T follicular helper cell (primary cell): ENCODE data around the gene WDR31.

Experiments
- DNase-seq: peaks from one replicate; pipeline ENCODE4 v3.0.0-alpha.2; 2020; ENCODE audit warnings: low read depth

The WDR31 gene

DNA sequence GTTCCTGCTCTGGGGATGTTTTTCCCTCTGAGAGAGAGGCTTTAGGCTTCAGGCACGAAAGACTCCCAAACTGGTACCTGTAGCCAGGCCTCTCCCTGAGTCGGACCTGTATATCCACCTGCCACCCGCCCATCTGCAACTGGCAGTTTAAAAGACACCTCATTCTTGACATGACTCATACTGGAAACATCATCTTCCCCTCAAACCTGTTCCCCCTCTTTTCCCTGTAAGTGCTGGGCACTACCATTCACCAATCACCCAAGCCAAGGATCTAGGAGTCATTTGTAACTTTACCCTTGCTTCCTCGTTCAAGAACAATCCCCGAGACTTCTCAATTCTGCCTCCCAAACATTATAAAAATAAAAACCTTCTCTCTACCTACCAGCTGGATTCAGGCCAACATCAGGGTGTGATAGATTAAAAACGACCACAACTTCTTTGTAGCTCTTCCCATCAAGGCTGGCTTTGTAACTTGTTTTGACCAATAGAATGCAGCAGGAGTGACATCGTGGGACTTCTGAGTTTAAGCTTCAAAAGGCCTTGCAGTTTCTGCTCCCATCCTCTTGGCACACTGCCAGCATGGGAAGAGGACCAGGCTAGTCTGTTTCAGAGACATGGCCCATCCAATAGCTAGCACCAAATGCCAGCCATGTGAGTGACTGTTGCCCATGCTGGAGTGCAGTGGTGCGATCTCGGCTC lies 1.8 kb upstream of the WDR31 start:
- DNase-seq: no peak

- DNase-seq: no peak
Observed at GRCh38 chr9:113337714-113338113, 2.4 kb downstream of the WDR31 start.

DNA sequence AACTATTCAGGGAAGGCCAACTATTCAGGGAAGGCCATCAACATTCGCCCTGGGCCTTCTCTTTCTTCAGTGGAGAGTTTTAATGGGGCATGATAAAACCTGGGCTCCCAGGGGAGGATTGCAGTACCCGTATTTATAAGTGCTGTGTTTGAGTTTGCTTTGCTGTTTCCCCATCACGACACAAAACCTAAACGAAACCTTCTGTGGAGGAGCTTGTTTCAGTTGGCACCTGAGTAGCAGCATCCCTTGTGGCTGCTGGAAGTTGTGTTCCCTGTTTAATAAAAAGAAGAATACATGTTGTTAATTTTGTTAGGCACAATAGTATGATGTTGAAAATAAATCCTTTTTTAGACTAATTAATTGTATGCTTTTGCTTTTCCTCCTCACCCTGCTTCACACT lies 8.3 kb downstream of the WDR31 start:
- no peak for DNase-seq

GRCh38 chr9:113328045-113328782 lies 11.9 kb downstream of the WDR31 start:
- DNase-seq: no peak

- DNase-seq: no peak
Observed at GRCh38 chr9:113326230-113326629, 13.8 kb downstream of the WDR31 start.

DNA sequence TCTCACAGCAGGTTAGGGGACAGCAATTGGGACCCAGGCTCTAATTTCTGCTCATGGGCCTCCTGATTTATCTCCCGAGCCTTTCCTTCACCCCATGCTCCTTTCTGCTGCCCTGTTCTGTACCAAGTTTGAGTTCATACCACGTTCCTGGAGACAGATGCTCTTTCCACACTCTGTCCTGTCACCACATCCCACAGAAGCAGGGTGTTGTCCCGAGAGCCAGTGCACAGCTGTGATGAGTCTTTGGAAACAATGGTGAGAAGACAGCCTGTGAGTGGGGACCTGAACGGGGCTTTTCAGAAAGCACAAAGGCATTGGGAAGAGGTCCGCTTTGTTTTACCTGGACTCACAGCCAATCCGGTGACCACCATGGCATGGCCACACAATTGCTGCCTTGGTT lies 17.4 kb downstream of the WDR31 start:
- DNase-seq: no peak

- no peak for DNase-seq
Observed at GRCh38 chr9:113320051-113320450, 20.0 kb downstream of the WDR31 start.

DNA sequence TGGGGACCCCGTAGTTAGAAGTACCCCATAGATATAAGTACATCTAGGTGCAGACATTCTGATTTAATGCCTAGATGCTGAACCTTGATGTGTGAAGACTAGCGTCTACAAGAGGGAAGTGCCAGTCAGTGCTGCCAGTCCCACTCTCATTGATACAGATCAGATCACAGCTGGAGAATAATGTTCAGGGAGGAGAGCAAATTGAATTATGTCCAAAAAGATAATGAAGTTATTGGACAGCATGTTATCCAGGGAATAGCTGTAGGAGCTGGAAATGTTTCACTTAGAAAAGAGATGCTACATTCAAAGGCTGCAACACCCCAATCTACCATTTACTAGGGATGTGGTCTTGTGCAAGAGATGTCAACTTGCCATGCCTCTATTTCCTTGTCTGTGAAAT lies 21.0 kb downstream of the WDR31 start:
- no peak for DNase-seq

DNA sequence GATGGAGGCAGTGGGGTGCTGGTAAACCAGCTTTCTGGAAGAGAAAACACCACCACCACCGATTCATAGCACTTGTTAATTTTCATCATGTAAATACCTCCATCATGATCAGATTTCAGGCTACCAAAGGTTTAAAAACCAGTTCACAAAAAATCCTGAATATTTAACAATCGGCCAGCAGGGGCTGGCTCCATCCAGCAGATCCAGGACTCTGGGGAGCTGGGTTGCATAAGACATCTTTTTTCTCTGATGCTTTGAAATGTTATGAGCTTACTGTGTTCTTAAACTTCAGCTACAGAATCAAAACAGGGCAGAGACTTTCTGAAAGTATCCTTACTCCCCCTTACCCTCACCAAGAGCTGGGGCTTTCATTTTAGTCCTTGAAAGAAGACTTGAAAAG lies 22.3 kb downstream of the WDR31 start:
- no peak for DNase-seq

GRCh38 chr9:113316030-113316429 lies 24.0 kb downstream of the WDR31 start:
- no peak for DNase-seq

GRCh38 chr9:113315231-113315630 lies 24.8 kb downstream of the WDR31 start:
- DNase-seq: no peak

- DNase-seq: no peak
Observed at GRCh38 chr9:113313261-113313660, 26.8 kb downstream of the WDR31 start.

DNA sequence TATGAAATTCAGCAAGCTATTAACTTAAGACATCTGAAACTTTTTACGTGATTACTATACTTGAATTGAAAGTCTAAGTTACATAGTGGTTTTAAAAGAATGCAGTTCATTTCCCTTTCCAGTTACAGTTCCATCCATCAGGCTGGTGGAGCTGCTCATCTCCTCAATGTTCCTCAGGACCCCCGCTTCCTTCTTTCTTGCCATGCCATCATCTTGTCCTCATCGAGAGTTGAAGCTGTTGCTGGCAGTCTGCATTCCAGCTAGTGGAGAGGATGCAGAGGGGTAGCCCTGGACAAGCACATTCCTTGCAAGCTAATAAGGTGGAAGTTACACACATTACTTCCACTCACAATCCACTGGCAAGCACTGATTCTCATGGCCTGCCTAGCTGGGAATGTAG lies 28.1 kb downstream of the WDR31 start:
- no peak for DNase-seq

DNA sequence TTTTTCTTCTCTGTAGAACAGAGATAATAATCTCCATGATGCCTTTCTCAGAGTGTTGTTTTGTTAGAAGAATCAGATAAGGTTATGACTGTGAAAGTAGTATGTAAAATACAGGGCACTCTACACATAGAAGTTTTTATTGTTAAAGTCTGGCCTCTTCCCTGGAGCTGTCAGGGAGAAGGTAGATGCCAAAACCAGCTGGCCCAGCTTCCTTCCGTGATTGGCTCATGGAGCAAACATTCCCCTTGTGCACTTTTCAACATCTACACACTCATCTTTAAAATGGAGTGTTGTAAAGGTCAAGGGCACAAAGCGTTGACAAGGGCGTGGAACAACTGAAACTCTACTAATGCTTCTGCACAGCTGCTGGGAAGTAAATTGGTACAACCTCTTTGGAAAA lies 29.5 kb downstream of the WDR31 start:
- no peak for DNase-seq

GRCh38 chr9:113309204-113309813 lies 30.8 kb downstream of the WDR31 start:
- DNase-seq: peak; percentile 6

GRCh38 chr9:113307396-113307975 lies 32.6 kb downstream of the WDR31 start:
- no peak for DNase-seq

DNA sequence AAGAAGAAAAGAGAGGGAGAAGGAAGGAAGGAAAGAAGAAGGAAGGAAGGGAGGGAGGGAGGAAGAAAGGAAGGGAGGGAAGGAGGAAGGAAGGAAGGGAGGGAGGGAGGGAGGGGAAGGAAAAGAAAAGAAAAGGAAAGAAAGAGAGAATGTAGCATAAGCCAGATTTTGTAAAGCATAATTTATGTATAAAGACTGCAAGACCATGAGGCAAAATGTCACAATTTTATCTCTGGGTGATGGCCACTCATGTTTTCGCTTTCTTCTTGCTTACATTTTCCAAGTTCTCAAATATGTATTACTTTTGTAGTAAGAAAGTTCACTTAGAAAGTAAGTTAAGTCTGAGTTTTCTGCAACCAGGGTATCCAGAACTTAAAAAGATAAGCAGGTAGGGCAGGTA lies 33.5 kb downstream of the WDR31 start:
- no peak for DNase-seq

DNA sequence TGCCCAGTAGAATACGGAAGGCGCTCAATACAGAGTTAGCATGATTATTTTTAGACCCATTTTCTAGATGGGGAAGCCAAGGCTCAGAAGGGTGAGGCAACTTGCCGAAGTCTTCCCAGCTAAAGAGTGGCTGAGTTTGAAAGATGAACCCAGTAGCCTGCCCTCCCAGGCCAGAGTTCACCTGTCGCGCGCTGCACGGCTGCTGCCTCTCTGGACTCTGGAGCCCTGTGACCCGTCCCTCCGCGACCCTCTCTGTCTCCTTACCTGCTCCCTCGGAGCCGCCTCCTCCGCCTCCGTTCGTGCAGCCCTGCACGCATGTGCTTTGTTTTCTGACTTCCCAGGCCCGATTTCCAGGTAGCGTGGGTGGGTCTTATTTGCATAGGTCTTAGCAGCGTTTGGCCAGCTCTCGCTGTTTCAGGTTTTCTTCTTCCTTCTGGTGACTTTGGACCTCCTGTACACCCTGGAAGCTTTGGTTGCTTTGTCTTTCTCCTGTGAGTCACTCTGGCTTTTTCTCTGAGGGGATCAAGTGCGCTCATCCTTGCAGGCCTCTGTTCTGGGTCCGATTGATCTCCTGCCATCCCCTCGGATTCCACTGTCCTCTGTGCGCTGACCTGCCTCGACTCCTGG lies 37.2 kb downstream of the WDR31 start, which contains the start of gene RNF183:
Gene RNF183, minus strand, starts transcription at position 585 of the 627 bp plus-strand sequence. CDS start 5,192 bp downstream, outside the sequence.
- no peak for DNase-seq

GRCh38 chr9:113301548-113301947 lies 38.5 kb downstream of the WDR31 start:
- no peak for DNase-seq

GRCh38 chr9:113299800-113300292 lies 40.2 kb downstream of the WDR31 start:
- DNase-seq: no peak

DNA sequence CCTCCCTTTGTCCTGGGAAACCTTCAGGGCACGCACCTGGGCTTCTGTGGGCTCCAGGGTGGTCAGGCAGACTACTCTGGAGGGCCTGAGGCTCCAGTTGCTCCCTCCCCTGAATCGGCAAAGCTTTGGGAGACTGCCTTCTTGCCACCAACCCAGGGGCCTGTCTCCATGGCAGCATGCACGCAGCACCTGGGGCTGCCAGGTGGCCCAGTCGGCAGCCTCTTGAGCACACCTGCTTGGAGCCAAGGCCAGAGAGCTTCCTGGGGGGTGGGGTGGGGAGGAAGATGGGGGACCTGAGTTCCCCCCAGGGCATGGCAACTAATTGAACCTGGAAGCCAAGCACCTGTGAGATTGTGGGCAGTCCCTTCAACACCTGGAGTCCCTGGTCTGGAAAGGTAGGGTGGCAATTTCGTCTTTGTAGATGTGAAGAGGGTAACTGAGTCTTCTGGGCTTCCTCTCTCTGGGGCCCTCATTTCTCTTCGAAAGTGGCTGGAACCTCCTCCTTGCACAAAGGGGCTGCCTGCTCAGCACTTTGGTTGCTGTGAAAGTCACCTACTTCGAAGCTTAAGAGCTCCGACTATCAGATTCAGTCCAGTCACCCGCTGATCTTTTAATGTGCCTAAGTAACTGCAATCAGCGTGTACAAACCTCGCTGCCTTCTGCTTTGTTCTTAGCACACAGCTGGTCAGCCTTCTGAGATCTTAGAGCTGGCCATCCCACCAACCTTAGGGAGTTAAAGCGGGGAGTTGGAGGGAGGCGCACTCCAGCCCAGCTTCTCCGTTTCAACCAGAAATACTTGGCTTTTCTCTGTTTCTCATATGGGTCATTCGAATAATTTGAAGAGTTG lies 40.9 kb downstream of the WDR31 start:
- DNase-seq: no peak
